Brain microvascular endothelial cell (primary cell): ENCODE results near the gene HS3ST2.

ENCODE experiments used
- DNase-seq: peaks from one replicate; pipeline ENCODE4 v3.0.0-alpha.2; 2020
- H3K27ac ChIP-seq: fragments of 250-450 bp; sonication (Bioruptor Pico); 2 replicates; pipeline ENCODE4 v1.5.1; 2020; ENCODE audit warnings: mild to moderate bottlenecking, moderate library complexity
- H3K27me3 ChIP-seq: fragments of 250-450 bp; sonication (Bioruptor Pico); replicated peaks from 2 replicates; pipeline ENCODE4 v1.5.1; 2020; ENCODE audit warnings: mild to moderate bottlenecking
- H3K36me3 ChIP-seq: fragments of 250-450 bp; sonication (Bioruptor Pico); replicated peaks from 2 replicates; pipeline ENCODE4 v1.5.1; 2020; ENCODE audit warnings: mild to moderate bottlenecking
- H3K4me3 ChIP-seq: 2 replicates; pipeline ENCODE4 v1.5.1; 2011; ENCODE audit warnings: low read depth, mild to moderate bottlenecking, control low read depth, low read length, moderate library complexity
- CTCF ChIP-seq: IDR thresholded peaks from 2 replicates; pipeline ENCODE4 v1.5.1; 2011; ENCODE audit warnings: low read depth, mild to moderate bottlenecking, moderate library complexity, low read length, control low read depth, inconsistent platforms; ENCODE audit errors: missing control alignments
- in situ Hi-C: cut with HindIII; loops from 2 replicates; pipeline ENCODE4 v1.10.0; 2017; ENCODE audit warnings: low sequenced_read_pairs, low pct_ligation_motif_present

The HS3ST2 gene

GRCh38 chr16:22799113-22799512, 14.8 kb upstream of the HS3ST2 start:
- no peak for TF ChIP-seq CTCF
- H3K27ac ChIP-seq = no peak overlapping the region
- in situ Hi-C loops = no loop called here
- H3K36me3 ChIP-seq = no peaks in the 10 kb centered on the region
- no peak for DNase-seq
- H3K27me3 ChIP-seq = no peaks in the 10 kb centered on the region
- no peak overlapping the region for H3K4me3 ChIP-seq

DNA sequence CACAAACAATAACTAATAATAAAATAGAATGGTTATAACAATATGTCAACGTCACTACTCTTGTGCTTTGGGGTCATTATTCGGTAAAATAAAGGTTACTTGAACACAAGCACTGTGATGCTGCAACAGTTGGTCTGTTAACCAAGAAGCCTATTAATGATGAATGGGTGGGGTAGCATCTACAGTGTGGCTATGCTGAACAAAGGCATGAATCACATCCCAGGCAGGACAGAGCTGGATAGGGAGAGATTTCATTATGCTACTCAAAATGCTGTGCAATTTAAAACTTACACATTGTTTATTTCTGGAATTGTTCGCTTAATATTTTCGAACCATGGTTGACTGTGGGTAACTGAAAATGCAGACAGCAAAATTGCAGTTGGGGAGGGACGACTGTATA, 9.1 kb upstream of the HS3ST2 start:
- no peak for DNase-seq
- H3K4me3 ChIP-seq = no peak overlapping the region
- in situ Hi-C loops = no loop called here
- no peaks in the 10 kb centered on the region for H3K27me3 ChIP-seq
- no peaks in the 10 kb centered on the region for H3K36me3 ChIP-seq
- TF ChIP-seq CTCF = no peak
- no peak overlapping the region for H3K27ac ChIP-seq

DNA sequence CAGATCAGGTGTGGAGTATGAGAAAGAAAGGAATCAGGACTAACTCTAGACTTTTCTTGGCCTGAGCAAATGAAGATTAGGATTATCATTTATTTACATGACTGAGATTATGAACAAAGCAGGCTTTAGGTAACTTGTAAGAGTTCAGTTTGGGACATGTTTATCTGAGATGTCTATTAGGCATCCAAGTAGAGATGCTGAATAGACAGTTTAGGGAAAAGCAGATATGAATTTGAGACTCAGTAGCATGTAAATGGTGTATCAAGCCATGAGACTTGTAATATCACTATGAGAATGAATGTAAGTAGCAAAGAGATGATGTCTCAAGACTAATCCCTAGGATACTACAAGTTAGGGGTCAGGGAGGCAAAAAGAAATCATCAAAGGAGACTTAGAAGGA, 8.6 kb upstream of the HS3ST2 start:
- no peak overlapping the region for H3K4me3 ChIP-seq
- in situ Hi-C loops = no loop called here
- H3K27ac ChIP-seq = no peak overlapping the region
- TF ChIP-seq CTCF = no peak
- no peak for DNase-seq
- H3K36me3 ChIP-seq = no peaks in the 10 kb centered on the region
- H3K27me3 ChIP-seq = no peaks in the 10 kb centered on the region

GRCh38 chr16:22806811-22807210, 7.2 kb upstream of the HS3ST2 start:
- Histone ChIP-seq H3K27me3 (no peaks in the 10 kb centered on the region), H3K4me3 (no peak overlapping the region), H3K36me3 (no peaks in the 10 kb centered on the region), H3K27ac (no peak overlapping the region)
- no peak for TF ChIP-seq CTCF
- in situ Hi-C loops = no loop called here
- DNase-seq = no peak

DNA sequence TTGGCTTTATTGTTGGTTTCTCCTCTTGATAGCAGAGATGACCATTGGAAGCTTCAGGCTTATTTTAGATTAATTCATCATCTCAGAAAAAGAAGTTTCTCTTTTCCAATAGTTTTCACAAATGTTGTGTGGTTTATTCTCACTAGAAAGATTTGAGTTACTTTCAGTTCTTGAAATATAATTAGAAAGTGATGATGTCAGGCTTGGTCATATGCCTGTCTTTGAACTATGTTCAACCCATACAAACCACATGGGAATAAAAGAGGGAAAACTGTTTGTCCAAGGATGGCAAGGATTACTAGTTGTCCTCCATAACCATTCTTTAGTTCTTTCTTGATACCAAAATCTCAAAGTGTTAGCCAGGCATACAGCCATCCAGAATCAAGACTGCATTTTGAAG, 3.7 kb upstream of the HS3ST2 start:
- Histone ChIP-seq H3K27ac (no peak overlapping the region), H3K27me3 (peaks cover 21% of the 10 kb centered on the region), H3K4me3 (no peak overlapping the region), H3K36me3 (no peaks in the 10 kb centered on the region)
- in situ Hi-C loops = no loop called here
- TF ChIP-seq CTCF = no peak
- no peak for DNase-seq

- H3K27me3 ChIP-seq = peaks cover 24% of the 10 kb centered on the region
Measured at GRCh38 chr16:22813223-22813947, 577 bp upstream of the HS3ST2 start.

More at GRCh38 chr16:22813223-22813947, 577 bp upstream of the HS3ST2 start:
- TF ChIP-seq CTCF = peak; percentile 85
- Histone ChIP-seq H3K27ac (no peak overlapping the region), H3K4me3 (no peak overlapping the region), H3K36me3 (no peaks in the 10 kb centered on the region)
- in situ Hi-C loops = no loop called here
- no peak for DNase-seq
